Activated T-cell treated with anti-CD3 and anti-CD28 coated beads, Interleukin-2, amount 50 U/mL, for 72 hours (primary cell): Measurements from ENCODE around the gene FAM3D. TPM values are rescaled to one million over a fixed set of nuclear protein-coding genes. Genes with fewer than 3 reads are reported as not detected.

Experiments used
- ATAC-seq, 2 donors: fragments of 150-1000 bp; cut with Tn5 transposase; replicated peaks in 1 of 2; 2 replicates each; pipeline ENCODE4 v1.10.0; 2021; ENCODE audit warnings: moderate library complexity in 2 of 2, mild to moderate bottlenecking in 1 of 2
- DNase-seq, 2 donors: peaks; one replicate each; pipeline ENCODE4 v3.0.0; 2021 to 2022; ENCODE audit warnings: mixed read lengths in 1 of 2
- H3K27ac Mint-ChIP-seq: one replicate; pipeline ENCODE4 v1.8.0; 2022; ENCODE audit warnings: mild to moderate bottlenecking, moderate library complexity, mixed read lengths
- H3K27me3 Mint-ChIP-seq: one replicate; pipeline ENCODE4 v1.8.0; 2022; ENCODE audit warnings: low read depth, mixed read lengths
- H3K36me3 Mint-ChIP-seq, 2 donors: one replicate each; pipeline ENCODE4 v1.8.0; 2022; ENCODE audit warnings: mixed read lengths in 2 of 2, mild to moderate bottlenecking in 1 of 2; ENCODE audit not compliant: insufficient read depth in 2 of 2
- H3K4me1 Mint-ChIP-seq: one replicate; pipeline ENCODE4 v1.8.0; 2022; ENCODE audit warnings: low read depth, mixed read lengths
- H3K4me3 Mint-ChIP-seq, 2 donors: one replicate each; pipeline ENCODE4 v1.8.0; 2022; ENCODE audit warnings: mild to moderate bottlenecking in 2 of 2, mixed read lengths in 2 of 2, moderate library complexity in 2 of 2
- H3K9me3 Mint-ChIP-seq, 2 donors: one replicate each; pipeline ENCODE4 v1.8.0; 2022; ENCODE audit warnings: mixed read lengths in 2 of 2
- total RNA-seq, 2 donors: library from RNA; stranded (reverse); gene quantifications; one replicate each; pipeline ENCODE4 v1.2.3, GENCODE V29; 2022

Gene FAM3D
- total RNA-seq, 2 donors from 2014 or later, result not detected

- H3K4me3 Mint-ChIP-seq, result no peak overlapping the region
- DNase-seq (no peak), ATAC-seq (no peak)
- H3K27ac Mint-ChIP-seq, result no peak overlapping the region
- H3K27me3 Mint-ChIP-seq, result peaks cover 8% of the 10 kb centered on the region
- H3K36me3 Mint-ChIP-seq, result no peaks in the 10 kb centered on the region
- H3K4me1 Mint-ChIP-seq, result no peaks in the 10 kb centered on the region
- H3K9me3 Mint-ChIP-seq, result no peaks in the 10 kb centered on the region
Measured at GRCh38 chr3:58659051-58659675, 7.4 kb downstream of the FAM3D start.

- Mint-ChIP-seq H3K4me3 (no peak overlapping the region), H3K4me1 (no peaks in the 10 kb centered on the region), H3K9me3 (no peaks in the 10 kb centered on the region), H3K36me3 (no peaks in the 10 kb centered on the region), H3K27ac (no peak overlapping the region), H3K27me3 (peaks cover 9% of the 10 kb centered on the region)
- DNase-seq (no peak), ATAC-seq (no peak)
Measured at GRCh38 chr3:58658508-58658907, 8.1 kb downstream of the FAM3D start.

DNA sequence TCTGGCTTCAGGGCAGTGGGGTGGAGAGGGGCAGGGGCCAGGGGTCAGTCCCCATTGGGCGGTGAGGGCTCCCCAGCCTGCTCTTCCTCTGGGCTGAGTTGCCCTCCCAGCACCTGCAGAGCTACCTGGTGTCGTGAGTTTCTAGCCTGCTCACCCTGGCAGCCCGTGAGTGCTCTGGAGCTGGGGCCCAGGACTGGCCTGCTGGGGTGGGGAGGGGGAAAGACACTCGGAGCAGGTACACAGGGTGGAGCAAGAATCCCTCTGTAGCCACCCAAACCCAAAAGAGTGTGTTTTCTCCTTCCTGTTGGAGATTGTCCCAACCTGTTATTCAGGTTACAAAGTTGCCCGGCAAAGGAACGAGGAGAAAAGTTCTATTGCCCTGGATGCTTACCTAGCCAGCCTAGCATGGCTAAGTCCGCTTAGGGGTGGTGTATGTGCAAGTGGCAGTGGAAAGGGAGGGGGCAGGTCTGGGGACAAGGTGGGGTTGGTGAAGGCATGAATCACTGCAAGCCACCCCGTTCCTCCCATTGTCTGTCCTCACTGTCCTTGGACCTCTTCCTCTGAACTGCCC is 8.9 kb downstream of the FAM3D start:
- ATAC-seq, result no peak
- Mint-ChIP-seq H3K27me3 (peaks cover 15% of the 10 kb centered on the region), H3K4me3 (no peak overlapping the region), H3K9me3 (peaks cover 0 to under 1% of the 10 kb centered on the region in 2 donors), H3K4me1 (no peaks in the 10 kb centered on the region), H3K36me3 (no peaks in the 10 kb centered on the region), H3K27ac (no peak overlapping the region)
- DNase-seq, result no peak

GRCh38 chr3:58657036-58657520 is 9.5 kb downstream of the FAM3D start:
- no peak for DNase-seq
- Mint-ChIP-seq H3K4me1 (no peaks in the 10 kb centered on the region), H3K27me3 (peaks cover 15% of the 10 kb centered on the region), H3K4me3 (no peak overlapping the region), H3K9me3 (peaks cover 0 to 3% of the 10 kb centered on the region in 2 donors), H3K36me3 (no peaks in the 10 kb centered on the region), H3K27ac (no peak overlapping the region)
- ATAC-seq, result no peak

GRCh38 chr3:58656631-58657030 is 9.9 kb downstream of the FAM3D start:
- no peaks in the 10 kb centered on the region for H3K36me3 Mint-ChIP-seq
- no peak for ATAC-seq
- H3K4me1 Mint-ChIP-seq, result no peaks in the 10 kb centered on the region
- H3K4me3 Mint-ChIP-seq, result no peak overlapping the region
- H3K27ac Mint-ChIP-seq, result no peak overlapping the region
- peaks cover 15% of the 10 kb centered on the region for H3K27me3 Mint-ChIP-seq
- peaks cover 0 to 3% of the 10 kb centered on the region in 2 donors for H3K9me3 Mint-ChIP-seq
- DNase-seq, result no peak

DNA sequence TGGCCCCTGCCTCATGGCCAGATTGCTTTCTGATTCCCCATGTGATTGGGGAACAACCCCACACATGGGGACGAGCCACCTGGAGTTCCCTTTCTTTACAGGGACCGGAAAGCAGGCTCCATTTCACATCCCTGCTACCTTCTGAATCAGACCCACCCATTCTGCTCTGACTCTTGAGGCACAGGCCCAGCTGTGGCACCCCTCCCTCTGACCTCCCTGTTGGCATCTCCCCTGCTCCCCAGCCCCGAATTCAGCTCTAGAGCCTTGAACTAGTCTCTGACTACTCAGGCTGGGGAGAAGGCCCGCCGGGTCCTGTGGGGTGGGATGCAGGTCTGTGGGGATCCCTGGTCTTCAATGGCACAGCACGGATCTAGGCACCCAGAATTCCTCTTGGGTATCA is 12.1 kb downstream of the FAM3D start:
- H3K9me3 Mint-ChIP-seq, result peaks cover 0 to 3% of the 10 kb centered on the region in 2 donors
- no peaks in the 10 kb centered on the region for H3K4me1 Mint-ChIP-seq
- peaks cover 15% of the 10 kb centered on the region for H3K27me3 Mint-ChIP-seq
- H3K4me3 Mint-ChIP-seq, result no peak overlapping the region
- ATAC-seq, result no peak
- H3K27ac Mint-ChIP-seq, result no peak overlapping the region
- H3K36me3 Mint-ChIP-seq, result no peaks in the 10 kb centered on the region
- DNase-seq, result no peak

- peaks cover 0 to 3% of the 10 kb centered on the region in 2 donors for H3K9me3 Mint-ChIP-seq
- no peak overlapping the region for H3K4me3 Mint-ChIP-seq
- no peaks in the 10 kb centered on the region for H3K36me3 Mint-ChIP-seq
- DNase-seq (no peak), ATAC-seq (no peak)
- no peak overlapping the region for H3K27ac Mint-ChIP-seq
- peaks cover 15% of the 10 kb centered on the region for H3K27me3 Mint-ChIP-seq
- no peaks in the 10 kb centered on the region for H3K4me1 Mint-ChIP-seq
Measured at GRCh38 chr3:58652624-58653023, 13.9 kb downstream of the FAM3D start.

DNA sequence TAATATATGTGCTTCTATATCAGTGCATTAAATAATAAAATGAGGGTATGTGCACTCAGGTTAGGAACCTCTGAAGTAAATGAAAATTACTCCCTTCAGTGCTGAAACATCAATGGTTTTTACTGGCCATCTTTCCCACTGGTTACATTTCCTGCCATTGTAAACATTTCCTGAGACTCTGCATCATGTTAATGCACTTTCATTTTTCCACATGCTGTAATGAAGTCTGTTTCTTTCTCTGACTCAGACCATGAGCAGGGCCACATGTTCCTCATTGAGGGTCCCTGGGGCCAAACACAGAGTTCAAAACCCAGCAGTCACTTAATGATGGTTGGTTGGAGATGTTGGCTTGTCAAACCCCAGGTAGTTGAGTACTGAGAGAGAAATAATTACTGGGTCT is 15.3 kb downstream of the FAM3D start:
- Mint-ChIP-seq H3K27me3 (peaks cover 7% of the 10 kb centered on the region), H3K4me3 (no peak overlapping the region), H3K4me1 (no peaks in the 10 kb centered on the region), H3K9me3 (peaks cover 0 to 3% of the 10 kb centered on the region in 2 donors), H3K27ac (no peak overlapping the region), H3K36me3 (no peaks in the 10 kb centered on the region)
- no peak for ATAC-seq
- no peak for DNase-seq

DNA sequence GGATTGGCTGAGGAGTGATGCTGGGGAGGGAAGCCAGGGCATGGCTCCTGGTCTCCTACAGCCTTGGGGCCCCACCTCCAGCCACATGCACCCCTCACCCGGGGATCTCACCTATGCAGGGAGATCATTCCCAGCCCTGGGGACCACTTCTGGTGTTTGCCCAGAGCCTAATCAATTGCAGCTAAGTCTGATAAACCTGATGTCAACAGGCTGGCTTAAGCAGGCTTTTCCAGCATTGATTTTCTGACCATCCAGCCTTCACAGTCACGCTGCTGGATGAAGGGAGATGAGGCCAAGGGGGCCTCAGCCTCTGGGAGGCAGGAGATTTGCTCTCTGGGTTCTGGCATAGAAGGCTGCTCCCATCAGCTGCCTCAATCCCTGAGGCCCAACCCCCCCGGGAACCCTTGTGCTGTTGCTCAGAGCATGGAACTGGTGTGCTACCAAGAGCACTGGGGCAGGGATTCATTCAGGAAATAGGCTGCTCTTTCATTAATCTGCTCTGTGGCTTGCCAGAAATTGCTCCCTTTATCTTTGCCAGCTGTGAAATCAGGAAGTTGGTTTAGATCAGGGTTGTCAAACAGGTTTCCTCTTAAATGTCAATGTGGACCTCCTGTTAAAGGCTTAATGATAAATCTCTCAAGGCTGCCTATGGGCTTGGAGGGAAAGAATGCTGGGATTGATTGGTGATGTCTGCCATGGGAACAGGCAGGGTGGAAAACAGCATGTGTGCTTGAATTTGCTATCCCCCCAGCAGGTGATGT is 19.0 kb downstream of the FAM3D start:
- no peaks in the 10 kb centered on the region for H3K4me1 Mint-ChIP-seq
- H3K4me3 Mint-ChIP-seq, result no peak overlapping the region
- H3K36me3 Mint-ChIP-seq, result no peaks in the 10 kb centered on the region
- no peak for DNase-seq
- H3K27ac Mint-ChIP-seq, result no peak overlapping the region
- ATAC-seq, result no peak
- peaks cover 0 to 1% of the 10 kb centered on the region in 2 donors for H3K9me3 Mint-ChIP-seq
- H3K27me3 Mint-ChIP-seq, result no peaks in the 10 kb centered on the region

DNA sequence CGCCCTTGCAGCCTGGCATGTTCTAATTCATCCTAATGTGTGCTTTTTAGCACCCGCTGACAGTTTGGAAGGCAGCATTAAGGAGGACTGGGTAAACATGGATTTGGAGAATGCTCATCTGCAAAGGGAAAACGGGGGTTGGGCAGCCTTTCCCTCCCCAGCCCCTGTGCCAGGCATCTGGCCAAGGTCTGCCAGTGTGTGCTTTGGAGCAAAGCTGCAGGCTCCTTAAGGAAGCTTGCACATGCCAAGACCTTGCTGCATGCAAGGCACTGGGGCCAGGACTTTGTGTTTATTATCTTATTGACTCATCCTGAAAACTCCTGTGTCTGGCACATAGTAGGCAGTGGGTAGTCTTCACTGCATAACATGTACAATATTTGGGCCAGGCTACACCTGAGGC is 20.1 kb downstream of the FAM3D start:
- DNase-seq, result no peak
- Mint-ChIP-seq H3K27me3 (no peaks in the 10 kb centered on the region), H3K4me3 (no peak overlapping the region), H3K4me1 (no peaks in the 10 kb centered on the region), H3K36me3 (no peaks in the 10 kb centered on the region), H3K27ac (no peak overlapping the region), H3K9me3 (no peaks in the 10 kb centered on the region)
- no peak for ATAC-seq

DNA sequence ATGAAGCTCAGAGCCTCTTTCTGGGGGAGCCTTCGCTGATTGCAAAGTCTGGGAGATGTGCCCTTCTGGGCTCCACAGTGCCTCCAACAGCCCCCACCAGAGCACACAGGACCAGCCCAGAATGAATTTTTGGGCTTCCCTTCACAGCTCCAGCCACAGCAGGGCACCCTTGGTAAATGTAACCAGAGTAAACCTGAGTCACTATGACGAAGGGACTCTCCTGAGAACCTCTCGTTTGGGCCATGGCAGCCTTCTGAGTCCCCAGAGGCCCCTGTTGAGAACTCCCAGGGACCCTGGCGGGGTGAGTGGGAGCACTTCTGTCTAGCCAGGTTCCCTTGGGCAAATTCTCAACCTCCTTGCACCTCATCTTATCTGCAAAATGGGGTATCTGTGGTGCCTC is 20.8 kb downstream of the FAM3D start:
- Mint-ChIP-seq H3K4me3 (no peak overlapping the region), H3K36me3 (no peaks in the 10 kb centered on the region), H3K27me3 (no peaks in the 10 kb centered on the region), H3K4me1 (peaks cover 2% of the 10 kb centered on the region), H3K27ac (no peak overlapping the region), H3K9me3 (no peaks in the 10 kb centered on the region)
- DNase-seq, result no peak
- no peak for ATAC-seq

DNA sequence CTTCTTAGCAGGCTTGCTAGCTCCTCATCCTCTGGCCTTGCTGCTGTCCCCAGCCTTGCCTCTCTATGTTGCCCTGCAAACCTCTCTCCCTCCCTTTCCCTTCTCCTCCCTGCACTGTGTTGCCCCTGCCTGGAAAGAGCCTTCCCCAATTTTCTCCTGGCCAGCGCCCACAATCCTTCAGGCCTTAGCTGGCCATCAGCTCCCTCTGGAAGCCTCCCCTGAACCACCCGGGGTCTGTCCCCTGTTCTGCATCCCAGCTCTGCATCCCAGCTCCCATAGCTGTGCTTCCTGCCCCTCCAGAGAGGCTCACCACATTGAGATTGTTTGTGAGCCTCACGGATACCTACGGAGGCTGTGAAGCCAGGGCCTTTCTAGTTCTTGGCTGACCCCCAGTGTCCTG is 23.7 kb downstream of the FAM3D start:
- Mint-ChIP-seq H3K4me1 (peaks cover 5% of the 10 kb centered on the region), H3K27me3 (no peaks in the 10 kb centered on the region), H3K27ac (no peak overlapping the region), H3K36me3 (no peaks in the 10 kb centered on the region), H3K9me3 (no peaks in the 10 kb centered on the region), H3K4me3 (no peak overlapping the region)
- DNase-seq (no peak), ATAC-seq (no peak)

DNA sequence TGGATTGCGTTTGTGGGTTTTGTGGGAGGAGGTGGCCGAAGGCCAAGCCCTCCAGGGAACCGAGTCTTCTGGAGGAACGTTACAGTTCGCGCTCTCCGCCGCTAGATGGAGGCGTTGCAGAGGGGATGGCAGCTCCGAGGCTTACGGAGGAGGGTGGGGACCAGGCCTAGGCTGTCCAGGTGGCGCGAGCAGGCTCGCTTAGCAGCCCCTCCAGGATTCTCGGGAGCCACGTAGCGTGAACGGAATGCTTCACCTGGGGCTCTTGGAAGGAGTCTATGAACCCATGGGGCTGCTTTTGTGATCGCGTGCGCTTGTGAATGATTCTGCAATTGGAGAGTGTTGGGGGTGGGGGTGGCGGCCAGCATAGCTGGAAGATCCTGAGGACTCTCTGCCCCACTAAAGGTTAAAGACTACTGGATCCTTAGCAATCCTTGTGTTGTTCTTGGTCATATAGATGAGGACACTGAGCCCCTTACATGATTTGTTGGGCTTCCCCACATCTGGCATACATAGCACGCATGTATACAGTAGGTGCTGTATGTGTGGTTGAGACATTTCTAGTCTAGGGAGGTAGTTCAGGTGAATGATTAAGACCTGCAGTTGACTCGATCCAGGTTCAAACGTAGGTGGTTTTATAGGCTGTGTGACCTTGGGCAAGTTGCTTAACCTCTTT is 25.7 kb downstream of the FAM3D start:
- Mint-ChIP-seq H3K4me3 (no peak overlapping the region), H3K9me3 (no peaks in the 10 kb centered on the region), H3K27me3 (no peaks in the 10 kb centered on the region), H3K36me3 (no peaks in the 10 kb centered on the region), H3K27ac (no peak overlapping the region), H3K4me1 (peaks cover 5% of the 10 kb centered on the region)
- DNase-seq (peak; percentile 72 to 73), ATAC-seq (peak; percentile 86 to 88)
